Pancreas (tissue), 10 donors: Measurements from ENCODE around the gene IL4R. TPM values are rescaled to one million over a fixed set of nuclear protein-coding genes. Genes with fewer than 3 reads are reported as not detected.

Source experiments
- ATAC-seq, 4 donors: fragments of 200-7000 bp; cut with Tn5 transposase; one replicate each; pipeline versions ENCODE4 v1.8.0 to v1.9.1; 2020; ENCODE audit warnings: mild to moderate bottlenecking in 4 of 4, moderate library complexity in 4 of 4
- DNase-seq, 6 donors: peaks; one replicate each; pipeline ENCODE4 v3.0.0-alpha.2; 2020
- FAIRE-seq: peaks from 2 replicates; lab custom pipeline; 2012; peaks lifted over from hg19 to GRCh38; lab: Jason Lieb, UNC
- H3K27ac ChIP-seq, 4 donors: fragments of 200-600 bp; sonication (generic); 1 replicate in 3 of 4; 2 replicates in 1 of 4; pipeline versions ENCODE4 v1.5.0 to v1.8.0; 2020
- H3K27me3 ChIP-seq, 4 donors: fragments of 200-600 bp; one replicate each; pipeline ENCODE4 v1.8.0; 2021
- H3K36me3 ChIP-seq, 3 donors: fragments of 200-600 bp; sonication (generic) in 1 of 3; one replicate each; pipeline versions ENCODE4 v1.5.0 to v1.8.0; 2020 to 2021
- H3K4me1 ChIP-seq, 3 donors: fragments of 200-600 bp; one replicate each; pipeline ENCODE4 v1.8.0; 2021
- H3K4me3 ChIP-seq, 4 donors: fragments of 200-600 bp; sonication (generic) in 2 of 4; one replicate each; pipeline versions ENCODE4 v1.5.0 to v1.8.0; 2020 to 2021
- H3K9me3 ChIP-seq, 4 donors: fragments of 200-600 bp; one replicate each; pipeline ENCODE4 v1.8.0; 2021
- WGBS, 2 donors: extraction: QIAGEN DNeasy Blood & Tissue Kit; methylation state at CpG; one replicate each; pipeline ENCODE4 v1.1.7; 2013; 5-methylcytosine and 5-hydroxymethylcytosine counted together
- intact Hi-C, 3 donors: fragments of 100-400 bp; cut with DNase I; formaldehyde crosslinking; loops; one replicate each; pipeline versions ENCODE4 v1.11.1 to v1.14.2; 2022
- polyA plus RNA-seq, 2 donors: library from polyadenylated mRNA; stranded (reverse); fragments of 200-250 nt; gene quantifications; one replicate each; pipeline ENCODE4 v1.2.3, GENCODE V29; 2013
- total RNA-seq, 6 donors: library from RNA; stranded (reverse); fragmentation: NEBNext Ultra II Directional in 4 of 6; extraction: Animal tissue kit (Norgen Biotek cat#: 25700) in 4 of 6; gene quantifications; one replicate each; pipeline versions ENCODE4 v1.2.1 to v1.2.4, GENCODE V29; 2021 to 2023
- TF ChIP-seq, protein P1 (sequence below), 4 donors: fragments of 200-600 bp; sonication (generic) in 3 of 4; IDR thresholded peaks; one replicate each; pipeline versions ENCODE4 v1.5.0 to v1.8.0; 2021; ENCODE audit warnings: antibody characterized with exemption in 4 of 4
- donor health status: healthy with polysubstance abuse.
- donor health status: DM: no; HTN: no; CAD: no; lungs with moderate emphysema.
- donor health status: DM: no; HTN: no; CAD: no.
- donor health status: control.
- donor health status: control.
- donor health status: Bipolar disorder and iron deficiency.
- donor health status: DM: yes; HTN: yes; CAD: no.
- donor health status: DM: no; HTN: no; CAD: no.
- donor health status: DM: no; HTN: no; CAD: no.
- donor health status: DM: yes; HTN: yes; CAD: no.

Gene IL4R
- total and polyA plus RNA-seq, 8 donors: 16.0 to 58.7 (median 30.3) TPM

DNA sequence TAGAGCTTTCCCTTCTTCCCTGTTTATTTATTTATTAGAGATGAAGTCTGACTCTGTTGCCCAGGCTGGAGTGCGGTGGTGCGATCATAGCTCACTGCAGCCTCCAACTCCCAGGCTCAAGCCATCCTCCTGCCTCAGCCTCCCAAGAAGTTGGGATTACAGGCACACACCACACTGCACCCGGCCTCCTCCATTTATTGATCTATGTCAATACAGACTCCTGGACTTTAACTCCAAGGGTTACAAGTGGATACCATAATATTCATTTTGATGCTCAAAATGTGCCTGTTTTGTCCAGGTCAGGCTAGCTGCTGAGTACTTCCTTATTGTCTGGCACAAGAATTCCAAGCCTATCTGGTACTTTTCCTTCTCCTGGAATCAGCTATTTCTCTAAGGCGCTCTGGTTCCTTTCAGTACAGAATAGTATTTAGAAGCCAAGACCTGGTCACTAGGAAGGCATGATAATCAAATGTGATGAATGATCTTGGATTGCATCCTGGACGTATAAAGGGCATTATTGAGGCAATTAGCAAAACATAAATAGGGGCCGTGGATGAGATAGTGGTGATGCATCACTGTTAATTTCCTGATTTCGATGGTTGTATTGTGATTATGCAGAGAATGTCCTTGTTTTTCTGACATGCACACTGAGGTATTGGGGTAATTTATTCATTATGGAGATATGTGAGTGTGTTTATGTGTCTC lies 21.7 kb downstream of the IL4R start:
- TF ChIP-seq, protein P1, sequence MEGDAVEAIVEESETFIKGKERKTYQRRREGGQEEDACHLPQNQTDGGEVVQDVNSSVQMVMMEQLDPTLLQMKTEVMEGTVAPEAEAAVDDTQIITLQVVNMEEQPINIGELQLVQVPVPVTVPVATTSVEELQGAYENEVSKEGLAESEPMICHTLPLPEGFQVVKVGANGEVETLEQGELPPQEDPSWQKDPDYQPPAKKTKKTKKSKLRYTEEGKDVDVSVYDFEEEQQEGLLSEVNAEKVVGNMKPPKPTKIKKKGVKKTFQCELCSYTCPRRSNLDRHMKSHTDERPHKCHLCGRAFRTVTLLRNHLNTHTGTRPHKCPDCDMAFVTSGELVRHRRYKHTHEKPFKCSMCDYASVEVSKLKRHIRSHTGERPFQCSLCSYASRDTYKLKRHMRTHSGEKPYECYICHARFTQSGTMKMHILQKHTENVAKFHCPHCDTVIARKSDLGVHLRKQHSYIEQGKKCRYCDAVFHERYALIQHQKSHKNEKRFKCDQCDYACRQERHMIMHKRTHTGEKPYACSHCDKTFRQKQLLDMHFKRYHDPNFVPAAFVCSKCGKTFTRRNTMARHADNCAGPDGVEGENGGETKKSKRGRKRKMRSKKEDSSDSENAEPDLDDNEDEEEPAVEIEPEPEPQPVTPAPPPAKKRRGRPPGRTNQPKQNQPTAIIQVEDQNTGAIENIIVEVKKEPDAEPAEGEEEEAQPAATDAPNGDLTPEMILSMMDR (IDR thresholded peaks at IDR 0.05): no peak
- Histone ChIP-seq H3K36me3 (peaks cover 0 to 4% (median 3%) of the 10 kb centered on the region in 3 donors), H3K27ac (no peak overlapping the region), H3K27me3 (no peaks in the 10 kb centered on the region), H3K4me3 (no peak overlapping the region), H3K9me3 (no peaks in the 10 kb centered on the region), H3K4me1 (no peaks in the 10 kb centered on the region)
- FAIRE-seq (no peak), ATAC-seq (no peak), DNase-seq (no peak)
- 71 to 74% methylated on average over 7 of the region's 7 CpGs for WGBS, 2 donors
- intact Hi-C loops: no loop called here

- FAIRE-seq: no peak
- TF ChIP-seq, protein P1 (IDR thresholded peaks at IDR 0.05): no peak
- no peak for ATAC-seq
- no peak for DNase-seq
- no peak overlapping the region for H3K4me3 ChIP-seq
- peaks cover 0 to 13% (median 1%) of the 10 kb centered on the region in 3 donors for H3K36me3 ChIP-seq
- intact Hi-C loops: no loop called here
- no peaks in the 10 kb centered on the region for H3K27me3 ChIP-seq
- H3K4me1 ChIP-seq: no peaks in the 10 kb centered on the region
- H3K9me3 ChIP-seq: no peaks in the 10 kb centered on the region
- WGBS, 2 donors: 96 to 97% methylated on average over 6 of the region's 6 CpGs
- H3K27ac ChIP-seq: no peak overlapping the region
These were observed 23.2 kb downstream of the IL4R start for GRCh38 chr16:27337024-27337423.

DNA sequence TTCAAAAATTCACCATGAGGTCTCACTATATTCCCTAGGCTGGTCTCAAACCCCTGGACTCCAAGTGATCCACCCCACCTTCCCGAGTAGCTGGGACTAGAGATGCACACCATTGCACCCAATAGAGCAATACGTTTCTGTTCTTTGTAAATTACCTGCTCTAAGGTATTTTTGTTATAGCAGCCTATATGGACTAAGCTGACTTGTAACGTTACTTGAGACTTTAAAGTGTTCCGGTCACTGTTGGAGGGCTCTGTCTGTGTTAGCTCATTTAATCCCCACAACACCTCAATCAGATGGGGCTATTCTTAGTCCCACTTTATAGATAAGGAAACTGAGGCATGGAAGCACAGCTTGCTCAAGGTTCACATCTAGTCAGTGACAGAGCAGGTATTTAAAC lies 25.4 kb downstream of the IL4R start:
- no peak for FAIRE-seq
- H3K4me3 ChIP-seq: no peak overlapping the region
- no peak for DNase-seq
- no peaks in the 10 kb centered on the region for H3K4me1 ChIP-seq
- TF ChIP-seq, protein P1 (IDR thresholded peaks at IDR 0.05): no peak
- 92 to 96% methylated on average over 4 of the region's 4 CpGs for WGBS, 2 donors
- H3K27me3 ChIP-seq: no peaks in the 10 kb centered on the region
- intact Hi-C loops: no loop called here
- no peak overlapping the region for H3K27ac ChIP-seq
- H3K36me3 ChIP-seq: peaks cover 5 to 24% (median 9%) of the 10 kb centered on the region in 3 donors
- H3K9me3 ChIP-seq: no peaks in the 10 kb centered on the region
- no peak for ATAC-seq

- Histone ChIP-seq H3K9me3 (no peaks in the 10 kb centered on the region), H3K4me1 (no peaks in the 10 kb centered on the region), H3K27ac (no peak overlapping the region), H3K4me3 (no peak overlapping the region), H3K27me3 (no peaks in the 10 kb centered on the region), H3K36me3 (peaks cover 5 to 35% (median 9%) of the 10 kb centered on the region in 3 donors)
- TF ChIP-seq, protein P1 (IDR thresholded peaks at IDR 0.05): no peak
- ATAC-seq: peak in 2 of 4 donors; percentile 31 to 46
- FAIRE-seq: no peak
- no peak for DNase-seq
- intact Hi-C loops: no loop called here
- 78 to 82% methylated on average over 6 of the region's 6 CpGs for WGBS, 2 donors
These were observed 26.9 kb downstream of the IL4R start for GRCh38 chr16:27340654-27341053.

DNA sequence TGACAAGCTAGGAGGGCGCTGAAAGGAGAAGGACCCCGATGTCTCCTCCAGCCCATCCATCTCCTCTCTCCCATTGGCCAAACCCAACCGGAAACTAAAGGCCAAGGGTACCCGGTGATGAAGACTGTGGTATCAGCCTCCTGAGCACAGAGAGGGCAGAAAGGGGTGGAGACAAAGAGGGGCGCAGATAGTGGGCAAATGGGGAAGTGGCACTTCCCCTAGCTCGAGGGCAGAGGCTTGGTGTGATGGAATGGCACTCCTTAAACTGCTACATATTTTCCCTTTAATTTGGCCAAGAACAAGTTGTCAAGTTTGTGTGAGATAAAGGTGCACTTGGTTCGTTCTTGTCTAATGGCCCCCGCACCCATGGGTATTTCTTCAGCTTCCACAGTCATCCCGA lies 27.8 kb downstream of the IL4R start:
- TF ChIP-seq, protein P1 (IDR thresholded peaks at IDR 0.05): no peak
- Histone ChIP-seq H3K4me3 (no peak overlapping the region), H3K4me1 (no peaks in the 10 kb centered on the region), H3K9me3 (no peaks in the 10 kb centered on the region), H3K27ac (no peak overlapping the region), H3K27me3 (no peaks in the 10 kb centered on the region), H3K36me3 (peaks cover 5 to 35% (median 9%) of the 10 kb centered on the region in 3 donors)
- DNase-seq (no peak), ATAC-seq (no peak), FAIRE-seq (no peak)
- intact Hi-C loops: no loop called here
- 89 to 91% methylated on average over 9 of the region's 9 CpGs for WGBS, 2 donors
